SK-N-MC (cell line): ENCODE measurements around the gene MAPK8.

Experiments
- EZH2 ChIP-seq: fragments of 200-600 bp; sonication (generic); IDR thresholded peaks from one replicate; pipeline ENCODE4 v1.6.1; 2017; ENCODE audit warnings: antibody characterized with exemption
- POLR2AphosphoS5 ChIP-seq: IDR thresholded peaks from 2 replicates; pipeline ENCODE4 v1.6.1; 2012; ENCODE audit warnings: mild to moderate bottlenecking, low read depth, low read length, borderline replicate concordance

GRCh38 chr10:48455055-48455391, 148.5 kb downstream of the MAPK8 start:
- TF ChIP-seq EZH2 = no peak
- no peak for TF ChIP-seq POLR2AphosphoS5
